Right cardiac atrium (tissue), 5 donors: ENCODE measurements around the gene POLR3B. TPM values are rescaled to one million over a fixed set of nuclear protein-coding genes. Genes with fewer than 3 reads are reported as not detected.

Experiments used
- ATAC-seq, 2 donors: fragments of 200-7000 bp; cut with Tn5 transposase; one replicate each; pipeline versions ENCODE4 v1.8.0 to v1.9.1; 2020; ENCODE audit warnings: moderate library complexity in 2 of 2, mild to moderate bottlenecking in 1 of 2
- DNase-seq, 3 donors: peaks; one replicate each; pipeline ENCODE4 v3.0.0-alpha.2; 2020
- H3K27ac ChIP-seq: one replicate; pipeline ENCODE4 v1.5.1; 2013; ENCODE audit warnings: mild to moderate bottlenecking, low read length, control low read depth, moderate library complexity
- H3K27me3 ChIP-seq: one replicate; pipeline ENCODE4 v1.6.1; 2013; ENCODE audit not compliant: control insufficient read depth, insufficient read depth
- H3K4me1 ChIP-seq: one replicate; pipeline ENCODE4 v1.6.1; 2013; ENCODE audit warnings: low read length; ENCODE audit not compliant: control insufficient read depth, insufficient read depth
- H3K4me3 ChIP-seq: one replicate; pipeline ENCODE4 v1.5.1; 2013; ENCODE audit warnings: low read length, control low read depth
- H3K9me3 ChIP-seq: one replicate; pipeline ENCODE4 v1.6.1; 2013; ENCODE audit warnings: low read length; ENCODE audit not compliant: control insufficient read depth
- WGBS: extraction: QIAGEN DNeasy Blood & Tissue Kit; methylation state at CpG from one replicate; pipeline ENCODE4 v1.1.7; 2013; 5-methylcytosine and 5-hydroxymethylcytosine counted together
- intact Hi-C, 4 donors: fragments of 100-400 bp; cut with DNase I; formaldehyde crosslinking; loops; one replicate each; pipeline versions ENCODE4 v1.11.0 to v1.14.0; 2022 to 2023
- polyA plus RNA-seq: library from polyadenylated mRNA; stranded (reverse); fragments of 200-250 nt; gene quantifications from one replicate; pipeline ENCODE4 v1.2.3, GENCODE V29; 2013
- total RNA-seq, 4 donors: library from RNA; stranded (reverse); fragmentation: NEBNext Ultra II Directional; extraction: Animal tissue kit (Norgen Biotek cat#: 25700); gene quantifications; one replicate each; pipeline ENCODE4 v1.2.1, GENCODE V29; 2021
- donor health status: healthy with polysubstance abuse.
- donor health status: DM: no; HTN: yes; CAD: no.
- donor health status: DM: no; HTN: no; CAD: no.
- donor health status: DM: no; HTN: yes; CAD: no; lungs with severe emphysema.
- donor health status: DM: yes; HTN: yes; CAD: no.

The POLR3B gene
- total and polyA plus RNA-seq, 5 donors = 3.4 to 8.6 (median 7.9) TPM

GRCh38 chr12:106415134-106415533 lies 57.6 kb downstream of the POLR3B start:
- intact Hi-C loops = no loop called here
- no peaks in the 10 kb centered on the region for H3K27me3 ChIP-seq
- no peak overlapping the region for H3K27ac ChIP-seq
- peaks cover 3% of the 10 kb centered on the region for H3K4me1 ChIP-seq
- no peaks in the 10 kb centered on the region for H3K9me3 ChIP-seq
- DNase-seq = no peak
- ATAC-seq = no peak
- no peak overlapping the region for H3K4me3 ChIP-seq

GRCh38 chr12:106416273-106416672 lies 58.7 kb downstream of the POLR3B start:
- peaks cover 3% of the 10 kb centered on the region for H3K4me1 ChIP-seq
- H3K4me3 ChIP-seq = no peak overlapping the region
- H3K27me3 ChIP-seq = no peaks in the 10 kb centered on the region
- no peak for ATAC-seq
- no peak overlapping the region for H3K27ac ChIP-seq
- intact Hi-C loops = no loop called here
- no peaks in the 10 kb centered on the region for H3K9me3 ChIP-seq
- peak in 1 of 3 donors; percentile 41 for DNase-seq
- 73% methylated on average over 2 of the region's 2 CpGs for WGBS

GRCh38 chr12:106417926-106418910 lies 60.7 kb downstream of the POLR3B start:
- H3K4me1 ChIP-seq = peaks cover 3% of the 10 kb centered on the region
- H3K27ac ChIP-seq = no peak overlapping the region
- no peaks in the 10 kb centered on the region for H3K27me3 ChIP-seq
- peak; percentile 47 to 65 for ATAC-seq
- H3K4me3 ChIP-seq = no peak overlapping the region
- 73% methylated on average over 7 of the region's 7 CpGs for WGBS
- intact Hi-C loops = no loop called here
- DNase-seq = peak in 2 of 3 donors; percentile 21 to 42
- no peaks in the 10 kb centered on the region for H3K9me3 ChIP-seq

- Histone ChIP-seq H3K4me3 (no peak overlapping the region), H3K27me3 (no peaks in the 10 kb centered on the region), H3K4me1 (peaks cover 3% of the 10 kb centered on the region), H3K27ac (no peak overlapping the region), H3K9me3 (no peaks in the 10 kb centered on the region)
- DNase-seq (no peak), ATAC-seq (no peak)
- 42% methylated on average over 1 of the region's 1 CpG for WGBS
- intact Hi-C loops = no loop called here
These were observed 61.4 kb downstream of the POLR3B start for GRCh38 chr12:106418970-106419369.

GRCh38 chr12:106423291-106423690 lies 65.7 kb downstream of the POLR3B start:
- Histone ChIP-seq H3K4me3 (no peak overlapping the region), H3K4me1 (peaks cover 4% of the 10 kb centered on the region), H3K27me3 (no peaks in the 10 kb centered on the region), H3K9me3 (no peaks in the 10 kb centered on the region), H3K27ac (no peak overlapping the region)
- 89% methylated on average over 2 of the region's 2 CpGs for WGBS
- intact Hi-C loops = no loop called here
- ATAC-seq (no peak), DNase-seq (no peak)

- intact Hi-C loops = no loop called here
- no peaks in the 10 kb centered on the region for H3K27me3 ChIP-seq
- H3K4me1 ChIP-seq = peaks cover 4% of the 10 kb centered on the region
- H3K4me3 ChIP-seq = no peak overlapping the region
- WGBS = 49% methylated on average over 1 of the region's 1 CpG
- H3K27ac ChIP-seq = peak overlapping the region; percentile 62
- no peaks in the 10 kb centered on the region for H3K9me3 ChIP-seq
- ATAC-seq (no peak), DNase-seq (peak in 1 of 3 donors; percentile 20)
These were observed 67.6 kb downstream of the POLR3B start for GRCh38 chr12:106425061-106425702.

- WGBS = 64% methylated on average over 1 of the region's 1 CpG
- no peak for DNase-seq
- Histone ChIP-seq H3K27ac (no peak overlapping the region), H3K4me1 (peaks cover 4% of the 10 kb centered on the region), H3K4me3 (no peak overlapping the region), H3K9me3 (no peaks in the 10 kb centered on the region), H3K27me3 (no peaks in the 10 kb centered on the region)
- ATAC-seq = no peak
- intact Hi-C loops = no loop called here
These were observed 70.4 kb downstream of the POLR3B start for GRCh38 chr12:106427917-106428316.

GRCh38 chr12:106428384-106428783 lies 70.8 kb downstream of the POLR3B start:
- 54% methylated on average over 2 of the region's 2 CpGs for WGBS
- Histone ChIP-seq H3K9me3 (no peaks in the 10 kb centered on the region), H3K4me3 (no peak overlapping the region), H3K4me1 (peaks cover 4% of the 10 kb centered on the region), H3K27ac (no peak overlapping the region), H3K27me3 (no peaks in the 10 kb centered on the region)
- intact Hi-C loops = no loop called here
- DNase-seq (peak in 2 of 3 donors; percentile 26 to 48), ATAC-seq (peak; percentile 42 to 67)

GRCh38 chr12:106429043-106429552 lies 71.5 kb downstream of the POLR3B start:
- Histone ChIP-seq H3K4me1 (peaks cover 4% of the 10 kb centered on the region), H3K9me3 (no peaks in the 10 kb centered on the region), H3K27ac (no peak overlapping the region), H3K27me3 (no peaks in the 10 kb centered on the region), H3K4me3 (no peak overlapping the region)
- ATAC-seq (no peak), DNase-seq (no peak)
- intact Hi-C loops = no loop called here
- 62% methylated on average over 7 of the region's 7 CpGs for WGBS

- no peak overlapping the region for H3K27ac ChIP-seq
- peaks cover 4% of the 10 kb centered on the region for H3K4me1 ChIP-seq
- H3K4me3 ChIP-seq = no peak overlapping the region
- DNase-seq (no peak), ATAC-seq (no peak)
- 96% methylated on average over 1 of the region's 1 CpG for WGBS
- H3K9me3 ChIP-seq = no peaks in the 10 kb centered on the region
- intact Hi-C loops = no loop called here
- no peaks in the 10 kb centered on the region for H3K27me3 ChIP-seq
These were observed 72.1 kb downstream of the POLR3B start for GRCh38 chr12:106429636-106430035.

GRCh38 chr12:106431839-106432411 lies 74.4 kb downstream of the POLR3B start:
- ATAC-seq (no peak), DNase-seq (no peak)
- Histone ChIP-seq H3K9me3 (no peaks in the 10 kb centered on the region), H3K27me3 (no peaks in the 10 kb centered on the region), H3K4me1 (no peaks in the 10 kb centered on the region), H3K27ac (no peak overlapping the region), H3K4me3 (no peak overlapping the region)
- WGBS = 92% methylated on average over 3 of the region's 3 CpGs
- intact Hi-C loops = no loop called here
